Inflammatory macrophage treated with lipopolysaccharide for 4 hours (primary cell): ENCODE measurements around the gene GSK3A.
A peak's percentile ranks its signal among the peaks of the same experiment; 100 is the strongest.

Source experiments
- DNase-seq: peaks from one replicate; pipeline ENCODE4 v3.0.0-alpha.2; 2020

The GSK3A gene

GRCh38 chr19:42279902-42280814, 37.8 kb upstream of the GSK3A start:
- DNase-seq, result peak; percentile 72

- no peak for DNase-seq
Observed at GRCh38 chr19:42279155-42279901, 36.9 kb upstream of the GSK3A start.

GRCh38 chr19:42278452-42279154, 36.2 kb upstream of the GSK3A start:
- DNase-seq, result no peak

- no peak for DNase-seq
Observed at GRCh38 chr19:42277821-42278451, 35.5 kb upstream of the GSK3A start.

- no peak for DNase-seq
Observed at GRCh38 chr19:42276821-42277220, 34.4 kb upstream of the GSK3A start.

- no peak for DNase-seq
Observed at GRCh38 chr19:42276284-42276683, 33.9 kb upstream of the GSK3A start.

- no peak for DNase-seq
Observed at GRCh38 chr19:42275517-42275916, 33.1 kb upstream of the GSK3A start.

GRCh38 chr19:42275103-42275502, 32.7 kb upstream of the GSK3A start:
- DNase-seq, result no peak

- no peak for DNase-seq
Observed at GRCh38 chr19:42274065-42274682, 31.8 kb upstream of the GSK3A start.

GRCh38 chr19:42273407-42274064, 31.1 kb upstream of the GSK3A start:
- DNase-seq, result no peak

- no peak for DNase-seq
Observed at GRCh38 chr19:42272989-42273406, 30.6 kb upstream of the GSK3A start.

GRCh38 chr19:42272535-42272897, 30.1 kb upstream of the GSK3A start:
- no peak for DNase-seq

- no peak for DNase-seq
Observed at GRCh38 chr19:42271861-42272534, 29.6 kb upstream of the GSK3A start.

- DNase-seq, result no peak
Observed at GRCh38 chr19:42271045-42271419, 28.6 kb upstream of the GSK3A start.

GRCh38 chr19:42270346-42271044, 28.1 kb upstream of the GSK3A start:
- DNase-seq, result peak; percentile 78

GRCh38 chr19:42269478-42270345, 27.3 kb upstream of the GSK3A start:
- no peak for DNase-seq

- DNase-seq, result peak; percentile 100
Observed at GRCh38 chr19:42268704-42269477, 26.5 kb upstream of the GSK3A start, which contains the start of gene CIC. TSS of gene CIC (plus strand) at chr19:42269252. CDS start at chr19:42271784, 2,532 bp downstream.

GRCh38 chr19:42268142-42268703, 25.8 kb upstream of the GSK3A start:
- peak; percentile 100 for DNase-seq
